HEK293 (cell line): ENCODE data around the gene OCA2.

ENCODE experiments used
- CTCF ChIA-PET: fragments of 350-600 bp; formaldehyde crosslinking; extraction: SDS; loops from one replicate; lab custom pipeline; 2021; ENCODE audit warnings: antibody characterized with exemption; lab: Yijun Ruan, JAX
- POLR2A ChIA-PET: fragments of 300-600 bp; formaldehyde crosslinking; extraction: SDS; loops from one replicate; lab custom pipeline; 2020; ENCODE audit warnings: antibody characterized with exemption, inconsistent platforms; lab: Yijun Ruan, JAX
- H3K27ac ChIP-seq: fragments of 200-500 bp; sonication (Bioruptor generic); 2 replicates; pipeline ENCODE4 v1.5.1; 2014; ENCODE audit warnings: low read depth, low read length, control low read depth, inconsistent platforms; ENCODE audit errors: extremely low read depth
- H3K36me3 ChIP-seq, 2 experiments: fragments of 200-500 bp in 1 of 2; sonication (Bioruptor generic) in 1 of 2; 1 replicate in 1 of 2; 2 replicates in 1 of 2; pipeline ENCODE4 v1.5.1; 2014 to 2017; ENCODE audit warnings: inconsistent platforms in 2 of 2, low read length in 2 of 2; ENCODE audit not compliant: control insufficient read depth in 2 of 2, insufficient read depth in 1 of 2
- H3K4me1 ChIP-seq: fragments of 200-500 bp; sonication (Bioruptor generic); 2 replicates; pipeline ENCODE4 v1.5.1; 2014; ENCODE audit warnings: mild to moderate bottlenecking, low read length, inconsistent platforms; ENCODE audit not compliant: control insufficient read depth, insufficient read depth
- H3K4me3 ChIP-seq: 2 replicates; pipeline ENCODE4 v1.5.1; 2011; ENCODE audit warnings: low read depth, mild to moderate bottlenecking, control low read depth, low read length, moderate library complexity
- H3K9me3 ChIP-seq: fragments of 200-500 bp; sonication (Bioruptor generic); 2 replicates; pipeline ENCODE4 v1.5.1; 2014; ENCODE audit warnings: low read depth, low read length, inconsistent platforms; ENCODE audit not compliant: control insufficient read depth, insufficient read depth
- ATF2 ChIP-seq: fragments of 450-650 bp; formaldehyde crosslinking; IDR thresholded peaks from 2 replicates; pipeline ENCODE4 v1.5.1; 2016; ENCODE audit warnings: missing biosample characterization, missing genetic modification characterization, low read depth
- GLIS2 ChIP-seq: fragments of 450-650 bp; formaldehyde crosslinking; IDR thresholded peaks from 2 replicates; pipeline ENCODE4 v1.5.1; 2016; ENCODE audit warnings: missing biosample characterization, missing genetic modification characterization
- KLF9 ChIP-seq: fragments of 450-650 bp; formaldehyde crosslinking; IDR thresholded peaks from 2 replicates; pipeline ENCODE4 v1.5.1; 2016; ENCODE audit warnings: missing biosample characterization, missing genetic modification characterization, low read depth
- PRDM2 ChIP-seq: fragments of 450-650 bp; formaldehyde crosslinking; IDR thresholded peaks from 2 replicates; pipeline ENCODE4 v1.5.1; 2016; ENCODE audit warnings: missing biosample characterization, missing genetic modification characterization, borderline replicate concordance
- SETDB1 ChIP-seq: IDR thresholded peaks from one replicate; pipeline ENCODE4 v1.6.1; 2017; ENCODE audit warnings: mild to moderate bottlenecking, low read length, moderate library complexity, mixed read lengths; ENCODE audit not compliant: insufficient read length
- ZBTB26 ChIP-seq: fragments of 450-650 bp; formaldehyde crosslinking; optimal IDR thresholded peaks from 2 replicates; pipeline ENCODE3; 2016; ENCODE audit warnings: missing biosample characterization, mild to moderate bottlenecking, missing genetic modification characterization
- ZBTB8A ChIP-seq: fragments of 450-650 bp; formaldehyde crosslinking; IDR thresholded peaks from 2 replicates; pipeline ENCODE4 v1.5.1; 2016; ENCODE audit warnings: missing biosample characterization, missing genetic modification characterization
- ZNF26 ChIP-seq: fragments of 450-650 bp; formaldehyde crosslinking; IDR thresholded peaks from 2 replicates; pipeline ENCODE4 v1.5.1; 2016; ENCODE audit warnings: missing biosample characterization, missing genetic modification characterization
- ZNF274 ChIP-seq, 2 experiments: fragments of 200-500 bp in 1 of 2; fragments of 450-650 bp in 1 of 2; sonication (Bioruptor generic) in 1 of 2; formaldehyde crosslinking in 1 of 2; IDR thresholded peaks; 2 replicates each; pipeline versions ENCODE4 v1.5.1 to v1.6.1; 2014 to 2016; ENCODE audit warnings: borderline replicate concordance in 1 of 2, inconsistent platforms in 1 of 2, low read length in 1 of 2, missing biosample characterization in 1 of 2, missing genetic modification characterization in 1 of 2
- ZNF280C ChIP-seq: fragments of 450-650 bp; formaldehyde crosslinking; IDR thresholded peaks from 2 replicates; pipeline ENCODE4 v1.5.1; 2016; ENCODE audit warnings: missing biosample characterization, missing genetic modification characterization
- ZNF473 ChIP-seq: fragments of 450-650 bp; formaldehyde crosslinking; IDR thresholded peaks from 2 replicates; pipeline ENCODE4 v1.5.1; 2017; ENCODE audit warnings: missing biosample characterization, missing genetic modification characterization
- ZNF521 ChIP-seq: fragments of 450-650 bp; formaldehyde crosslinking; IDR thresholded peaks from 2 replicates; pipeline ENCODE4 v1.5.1; 2017; ENCODE audit warnings: missing biosample characterization, mild to moderate bottlenecking, missing genetic modification characterization
- ZNF600 ChIP-seq: fragments of 450-650 bp; formaldehyde crosslinking; IDR thresholded peaks from 2 replicates; pipeline ENCODE4 v1.5.1; 2016; ENCODE audit warnings: missing biosample characterization, missing genetic modification characterization
- ZNF792 ChIP-seq: fragments of 450-650 bp; formaldehyde crosslinking; IDR thresholded peaks from 2 replicates; pipeline ENCODE4 v1.5.1; 2016; ENCODE audit warnings: missing biosample characterization, missing genetic modification characterization
- ZSCAN23 ChIP-seq: fragments of 450-650 bp; formaldehyde crosslinking; IDR thresholded peaks from 2 replicates; pipeline ENCODE4 v1.5.1; 2016; ENCODE audit warnings: missing biosample characterization, missing genetic modification characterization

Gene OCA2

GRCh38 chr15:27734785-27735495 lies 364.2 kb downstream of the OCA2 start:
- CTCF ChIA-PET = no interaction called here
- H3K9me3 ChIP-seq = no peaks in the 10 kb centered on the region
- TF ChIP-seq SETDB1 (peak; percentile 66), ZNF521 (tag by site-specific recombination) (no peak), ATF2 (tag by site-specific recombination) (0 out of 2 replicates have a peak, but pooled peaks have one; percentile 5)

GRCh38 chr15:27731776-27732175 lies 367.3 kb downstream of the OCA2 start:
- no peaks in the 10 kb centered on the region for H3K9me3 ChIP-seq
- CTCF ChIA-PET = no interaction called here
- TF ChIP-seq KLF9 (tag by site-specific recombination) (no peak), ZNF274 (IDR thresholded peaks at IDR 0.05; ENCODE audit: low read length) (no peak), ZNF274 (tag by site-specific recombination; IDR thresholded peaks at IDR 0.05; ENCODE audit: borderline replicate concordance) (no peak)
- H3K27ac ChIP-seq = no peak overlapping the region
- no peaks in the 10 kb centered on the region for H3K36me3 ChIP-seq
- no peak overlapping the region for H3K4me3 ChIP-seq
- no peaks in the 10 kb centered on the region for H3K4me1 ChIP-seq
- POLR2A ChIA-PET = no interaction called here

More at GRCh38 chr15:27734785-27735495, 364.2 kb downstream of the OCA2 start:
- no peaks in the 10 kb centered on the region for H3K36me3 ChIP-seq
- no peak overlapping the region for H3K27ac ChIP-seq
- no peaks in the 10 kb centered on the region for H3K4me1 ChIP-seq
- POLR2A ChIA-PET = no interaction called here
- no peak overlapping the region for H3K4me3 ChIP-seq

- ChIA-PET POLR2A (no interaction called here), CTCF (no interaction called here)
- H3K4me1 ChIP-seq = no peaks in the 10 kb centered on the region
- no peaks in the 10 kb centered on the region for H3K9me3 ChIP-seq
- H3K4me3 ChIP-seq = no peak overlapping the region
- no peak overlapping the region for H3K27ac ChIP-seq
- no peaks in the 10 kb centered on the region for H3K36me3 ChIP-seq
- TF ChIP-seq ZNF600 (no peak), GLIS2 (tag by site-specific recombination) (no peak), ZNF792 (tag by site-specific recombination) (no peak), PRDM2 (tag by site-specific recombination) (no peak), ZBTB26 (tag by site-specific recombination) (no peak), ZNF280C (tag by site-specific recombination) (no peak), ZBTB8A (tag by site-specific recombination) (no peak), ZNF473 (tag by site-specific recombination) (no peak), ZSCAN23 (tag by site-specific recombination) (no peak), ZNF26 (tag by site-specific recombination) (no peak)
These were observed 368.2 kb downstream of the OCA2 start for GRCh38 chr15:27730868-27731267.
